Measurements from ENCODE around the gene HSPBP1. TPM values are rescaled to one million over a fixed set of nuclear protein-coding genes. Genes with fewer than 3 reads are reported as not detected.

The HSPBP1 gene
- total RNA-seq, 1 donor from 2014 or later = 46.9 TPM

DNA sequence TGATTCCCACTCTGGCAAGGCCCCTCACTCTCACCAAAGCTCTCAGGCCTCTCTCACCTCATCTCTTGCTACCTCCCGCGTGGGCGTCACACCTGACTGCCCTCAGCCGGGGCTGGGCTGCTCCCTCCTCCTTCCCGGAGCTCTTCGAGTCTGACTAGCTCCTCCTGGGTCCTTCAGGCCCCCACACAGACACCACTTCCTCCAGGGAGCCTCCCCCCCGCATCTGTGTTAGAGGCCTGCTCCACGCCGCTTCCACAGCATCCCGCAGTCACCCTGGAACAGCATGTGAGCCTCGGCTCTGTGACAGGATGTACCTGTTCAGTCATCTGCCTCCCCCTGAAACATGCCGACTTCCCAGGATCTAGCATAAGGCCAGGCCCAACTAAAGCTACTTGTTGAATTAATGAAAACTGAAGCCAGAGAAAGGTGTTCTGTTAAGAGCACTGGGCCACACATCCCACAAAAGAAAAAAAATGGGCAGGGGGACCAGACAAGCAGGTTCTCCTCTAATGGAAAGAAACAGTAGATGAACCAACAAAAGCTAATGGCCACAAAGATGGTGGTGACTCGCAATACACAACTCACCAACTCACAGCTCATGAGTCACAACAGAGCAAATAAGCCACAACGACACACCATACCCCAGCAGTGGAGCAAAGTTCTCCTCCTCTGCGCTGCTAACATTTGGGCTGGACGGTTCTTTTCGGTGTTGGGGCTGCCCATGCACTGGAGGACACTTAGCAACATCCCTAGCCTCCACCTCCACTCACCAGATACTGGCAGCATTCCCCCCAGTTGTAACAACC is 24.1 kb downstream of the HSPBP1 start:
- DNase-seq (ENCODE audit: low read depth) = peak; percentile 50

DNA sequence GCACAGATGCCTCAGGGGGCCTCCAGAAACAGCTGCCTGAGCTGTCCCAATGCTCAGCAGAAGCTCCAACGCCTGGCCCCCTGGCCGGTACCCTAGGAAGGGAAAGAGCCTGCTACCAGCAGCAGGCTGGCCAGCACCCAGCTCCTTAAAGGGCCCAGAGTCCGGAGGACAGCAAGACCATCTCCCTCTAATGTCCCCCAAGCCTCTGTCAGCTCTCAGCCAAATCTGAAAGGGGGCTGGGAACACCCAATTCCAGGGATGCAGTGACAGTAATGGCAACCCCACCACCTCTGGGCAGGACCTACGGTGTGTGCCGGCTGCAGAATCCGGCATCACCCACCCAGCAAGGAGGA is 25.3 kb downstream of the HSPBP1 start:
- no peak for DNase-seq (ENCODE audit: low read depth)

DNA sequence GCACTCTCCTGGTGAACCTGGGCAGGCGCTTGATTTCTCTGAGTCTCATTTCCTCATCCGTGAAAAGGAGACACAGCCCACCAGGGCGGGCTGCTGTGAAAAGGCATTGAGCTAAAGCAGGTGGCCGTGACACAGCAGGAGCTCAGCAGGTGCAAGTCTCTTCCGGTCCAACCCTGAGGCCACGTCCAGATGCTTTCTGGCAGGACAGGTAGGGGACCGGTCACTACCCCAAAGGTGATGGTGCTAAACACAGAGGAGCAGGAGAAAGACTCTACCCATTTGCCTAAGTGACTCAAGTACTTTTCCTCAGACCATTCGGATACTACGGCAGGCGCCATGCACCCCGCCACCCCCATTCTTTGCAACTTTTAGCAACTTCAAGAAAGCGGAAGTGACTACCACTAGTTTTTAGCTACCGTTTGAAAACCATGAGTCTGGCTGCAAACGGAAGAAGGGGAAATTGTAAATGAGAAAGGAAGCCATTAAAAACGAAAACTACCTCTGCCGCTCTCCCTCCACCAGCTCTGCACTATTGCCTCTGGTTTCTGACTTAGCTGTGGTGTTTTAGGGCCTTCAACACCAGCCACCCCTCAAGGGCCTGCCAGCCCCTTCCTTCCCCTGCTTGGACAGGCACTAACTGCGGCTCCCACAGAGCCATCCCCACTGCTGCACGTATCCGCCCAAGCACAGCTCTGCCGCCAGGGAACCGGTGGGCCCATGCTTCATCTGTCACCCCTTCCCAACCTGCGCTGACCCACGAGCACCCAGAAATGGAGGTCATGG is 25.9 kb downstream of the HSPBP1 start:
- DNase-seq (ENCODE audit: low read depth) = no peak

DNA sequence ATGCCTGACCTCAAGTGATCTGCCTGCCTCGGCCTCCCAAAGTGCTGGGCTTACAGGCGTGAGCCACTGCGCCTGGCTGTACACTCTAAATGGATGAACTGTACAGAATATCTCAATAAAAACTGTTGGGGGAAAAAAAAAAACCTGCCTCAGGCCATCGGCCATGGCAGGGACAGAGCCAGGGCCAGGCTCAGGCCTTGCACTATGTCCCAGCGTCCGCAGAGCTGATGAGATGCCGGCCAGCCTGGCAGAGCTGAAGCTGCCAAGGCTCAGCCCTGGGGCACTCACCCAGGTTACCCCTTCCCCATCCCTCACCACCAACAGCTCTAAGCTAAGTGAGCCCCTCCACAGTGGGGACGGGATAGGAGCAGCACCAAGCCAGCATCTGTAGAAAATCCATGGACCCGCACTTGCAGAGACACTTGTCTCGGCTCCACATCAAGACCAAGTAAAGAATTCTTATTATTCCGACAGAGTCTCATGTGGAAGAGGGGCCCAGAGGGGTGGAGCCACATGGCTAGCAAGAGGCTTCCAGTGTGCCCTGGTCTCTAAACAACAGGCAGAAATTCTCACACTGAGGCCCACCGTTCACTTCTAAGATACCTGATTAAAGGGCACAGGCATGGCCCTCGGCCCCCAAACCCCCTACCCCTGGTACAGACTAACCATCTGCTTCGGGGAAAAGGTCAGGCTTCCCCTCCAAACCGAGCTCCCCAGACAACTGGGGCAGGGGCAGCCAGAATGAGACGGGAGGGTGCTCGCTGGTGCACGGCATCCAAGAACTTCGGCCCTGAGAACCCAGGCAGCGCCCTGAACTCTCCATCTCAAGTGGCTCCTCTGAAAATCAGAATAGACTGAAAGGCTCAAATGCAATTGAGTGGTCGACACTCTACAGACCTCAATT is 26.9 kb downstream of the HSPBP1 start:
- no peak for DNase-seq (ENCODE audit: low read depth)

DNA sequence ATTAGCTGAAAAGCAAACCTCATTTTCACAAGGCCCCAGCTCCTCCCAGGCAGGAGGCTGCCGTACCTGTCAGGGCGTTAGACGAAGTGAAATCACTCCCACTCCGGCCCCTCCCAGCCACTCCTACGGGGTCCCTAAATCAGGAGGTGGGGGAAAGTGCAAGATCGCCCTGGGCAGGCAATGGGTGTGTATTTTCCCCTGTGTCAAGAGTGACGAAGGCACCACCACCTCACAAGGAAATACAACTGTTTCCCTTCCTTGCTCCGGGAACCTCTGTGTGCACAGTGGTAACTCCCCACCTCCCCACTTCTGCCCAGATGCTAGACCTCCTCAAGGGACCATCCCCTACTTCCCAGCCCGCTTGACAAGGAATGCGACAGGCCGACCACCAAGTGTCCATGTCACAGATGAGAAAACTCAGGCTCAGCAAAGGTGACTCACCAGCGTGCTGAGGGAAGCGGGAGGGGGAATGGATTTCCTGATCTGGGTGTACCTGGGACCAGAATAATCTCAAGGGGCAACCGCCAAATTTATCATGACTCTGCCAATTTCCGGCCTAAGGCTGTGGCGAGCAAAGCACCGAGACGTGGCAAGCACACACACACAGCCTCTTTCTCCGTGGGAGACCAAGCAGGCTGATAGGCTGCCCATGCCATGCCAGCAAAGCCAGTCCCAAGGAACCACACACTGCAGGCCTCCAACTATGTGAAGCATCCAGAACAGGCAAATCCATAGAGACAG is 28.4 kb downstream of the HSPBP1 start:
- DNase-seq (ENCODE audit: low read depth) = peak; percentile 60

DNA sequence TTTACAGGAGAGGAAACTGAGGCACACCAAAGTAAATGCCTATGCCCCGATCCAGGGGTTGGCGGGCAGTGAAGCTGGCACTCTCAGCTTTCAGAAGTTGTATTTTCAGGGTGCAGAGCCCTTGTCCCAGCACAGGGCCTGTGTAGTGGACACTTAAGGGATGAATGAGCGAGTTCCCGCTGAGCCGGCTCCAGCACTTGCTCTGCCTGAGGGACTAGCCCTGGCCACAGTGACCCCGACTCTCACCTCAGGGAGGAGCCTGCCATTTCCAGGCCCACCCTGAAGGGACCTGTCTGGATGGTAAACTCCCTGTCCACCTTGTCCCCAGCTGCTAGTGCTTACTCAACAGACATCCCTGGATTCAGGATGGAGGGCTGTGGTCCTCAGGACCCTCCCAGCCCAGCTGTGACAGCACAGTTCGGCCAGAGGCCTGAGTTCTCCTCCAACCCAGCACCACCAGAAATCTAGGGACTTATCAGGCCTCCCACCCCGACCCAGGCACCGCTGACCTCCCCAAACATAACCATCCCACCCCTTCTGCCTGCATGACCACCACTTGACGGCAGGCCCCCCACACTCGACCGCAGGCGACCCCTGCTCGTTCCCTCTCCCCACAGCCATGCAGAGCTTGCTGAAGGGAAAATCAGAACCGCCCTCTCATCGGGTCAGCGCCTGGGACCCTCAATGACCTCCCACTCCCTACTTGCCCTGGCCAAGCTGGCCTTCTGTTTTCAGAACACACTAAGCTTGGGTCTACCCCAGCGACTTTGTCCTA is 29.5 kb downstream of the HSPBP1 start:
- DNase-seq (ENCODE audit: low read depth) = no peak

DNA sequence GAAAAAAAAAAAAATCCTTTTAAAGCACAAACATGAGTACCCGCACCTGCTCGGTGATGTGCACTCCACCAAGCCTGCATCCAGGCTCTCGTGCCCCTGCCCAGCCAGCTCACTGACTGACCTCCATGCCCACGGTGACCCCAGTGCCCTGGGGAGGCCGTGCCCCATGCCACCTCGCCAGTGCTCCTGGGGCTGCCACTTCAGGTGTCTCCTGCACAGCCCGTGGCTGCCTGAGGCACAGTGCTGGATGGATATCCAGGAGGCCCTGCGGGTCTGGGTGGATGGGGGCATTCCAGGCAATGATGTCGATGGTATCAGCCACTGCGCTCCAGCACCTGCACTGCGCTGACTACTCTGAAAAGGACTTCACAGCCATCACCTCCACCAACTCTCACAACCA is 30.1 kb downstream of the HSPBP1 start:
- no peak for DNase-seq (ENCODE audit: low read depth)

DNA sequence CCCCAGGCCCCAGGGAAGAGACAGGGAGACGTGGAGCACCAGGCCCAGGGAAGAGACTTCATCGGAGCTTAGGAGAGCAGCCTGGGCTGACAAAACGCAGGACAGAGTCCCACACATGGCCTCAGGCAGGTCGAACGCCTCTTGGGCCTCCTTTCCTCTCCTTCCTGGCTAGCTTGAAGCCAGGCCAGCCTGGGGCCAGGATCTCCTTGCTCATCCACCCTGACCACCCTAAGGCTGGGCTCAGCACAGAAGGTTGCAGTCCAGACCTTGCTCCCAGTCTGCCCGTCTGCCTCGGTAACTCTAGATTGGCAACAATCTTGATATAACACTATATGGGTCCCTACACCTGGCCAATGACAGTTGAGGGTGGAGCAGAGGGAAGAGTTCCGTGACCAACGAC is 31.2 kb downstream of the HSPBP1 start:
- no peak for DNase-seq (ENCODE audit: low read depth)

DNA sequence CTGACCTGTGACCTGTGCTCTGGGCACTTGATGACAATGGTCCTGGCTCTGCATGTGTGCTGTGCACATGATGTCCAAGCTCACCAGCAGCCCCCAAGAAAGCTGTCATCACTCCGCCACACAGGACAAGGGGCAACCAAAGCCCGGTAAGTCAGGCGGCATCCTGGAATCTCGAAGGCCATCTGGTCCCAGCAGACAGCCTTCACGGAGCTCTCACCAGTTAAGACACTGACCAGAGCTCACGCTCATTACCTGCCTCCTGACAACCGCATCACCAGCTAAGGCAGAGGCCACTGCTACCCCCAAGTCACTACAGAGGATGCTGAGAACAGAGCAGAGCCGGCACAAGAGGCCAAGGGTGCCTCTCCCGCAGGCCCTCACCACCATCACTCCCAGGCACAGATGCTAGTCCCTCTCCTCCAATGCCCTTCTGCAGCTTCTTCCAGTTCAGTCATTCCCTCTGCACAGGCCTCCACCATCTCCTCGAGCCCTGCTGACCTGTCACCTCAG is 31.7 kb downstream of the HSPBP1 start:
- no peak for DNase-seq (ENCODE audit: low read depth)

DNA sequence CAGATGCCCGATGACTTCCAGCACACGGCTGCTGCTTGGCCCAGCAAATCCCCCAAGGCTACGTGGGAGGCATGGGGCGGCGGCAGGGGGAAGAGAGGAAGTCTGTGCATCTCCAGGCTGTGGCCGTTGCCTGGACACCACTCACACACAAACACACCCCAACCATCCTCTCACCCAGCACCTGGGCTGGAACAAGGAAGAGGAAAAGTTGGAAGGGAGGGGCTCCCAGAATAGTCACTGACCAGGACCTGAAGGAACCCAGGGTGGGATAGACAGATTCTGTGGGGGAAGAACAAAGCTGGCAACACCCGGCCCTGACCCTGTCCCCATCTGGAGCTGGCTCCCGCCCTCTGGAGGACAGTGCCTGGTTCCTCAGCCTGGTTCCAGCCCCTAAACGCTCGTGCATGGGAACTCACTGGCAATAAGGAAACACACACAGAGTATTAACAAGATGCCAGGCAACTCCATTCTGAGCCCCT is 32.2 kb downstream of the HSPBP1 start:
- DNase-seq (ENCODE audit: low read depth) = peak; percentile 37

DNA sequence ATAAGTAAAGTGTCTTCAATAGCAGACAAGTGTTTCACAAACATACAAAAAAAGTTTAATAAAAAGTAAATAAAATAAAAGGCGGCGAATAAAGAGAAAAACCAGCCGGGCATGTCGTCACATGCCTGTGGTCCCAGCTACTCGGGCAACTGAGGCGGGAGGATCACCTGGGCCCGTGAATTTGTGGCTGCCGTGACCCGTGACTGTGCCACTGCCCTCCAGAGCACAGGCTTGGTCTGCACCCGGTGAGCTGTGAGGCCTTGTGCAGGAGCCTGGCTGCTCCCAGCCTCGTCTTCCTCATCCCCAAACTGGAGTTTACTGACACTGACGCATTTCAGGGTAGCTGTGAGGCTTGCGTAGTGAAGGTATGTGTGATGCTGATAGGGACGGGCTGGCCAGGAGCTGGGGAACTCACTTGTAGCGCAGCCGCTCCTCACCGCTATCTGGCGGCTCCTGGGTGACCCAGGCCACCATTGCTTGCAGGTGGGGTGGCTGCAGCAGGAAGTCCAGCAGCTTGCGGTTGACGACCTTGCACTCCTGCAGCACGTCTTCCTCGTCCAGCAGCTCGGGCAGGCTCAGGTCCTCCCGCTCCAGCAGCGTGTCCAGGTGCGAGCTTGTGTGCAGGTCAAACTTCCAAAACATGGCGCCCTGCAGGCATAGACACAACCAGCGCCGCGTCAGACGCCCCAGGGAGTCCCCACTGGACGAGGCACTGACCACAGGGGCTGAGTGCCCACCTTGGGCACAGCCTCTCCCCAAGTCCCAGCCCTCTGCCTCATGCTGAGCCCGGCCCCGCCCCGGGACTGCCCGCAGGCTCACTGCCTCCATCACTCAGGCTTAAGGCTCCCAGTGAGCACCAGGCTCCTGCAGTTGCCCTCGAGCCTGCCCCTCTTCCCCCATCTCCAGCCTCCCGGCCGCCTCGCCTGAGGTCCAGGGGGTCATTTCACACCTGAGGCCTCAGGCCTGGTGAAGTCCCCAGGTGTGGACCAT is 33.2 kb downstream of the HSPBP1 start:
- DNase-seq (ENCODE audit: low read depth) = no peak

DNA sequence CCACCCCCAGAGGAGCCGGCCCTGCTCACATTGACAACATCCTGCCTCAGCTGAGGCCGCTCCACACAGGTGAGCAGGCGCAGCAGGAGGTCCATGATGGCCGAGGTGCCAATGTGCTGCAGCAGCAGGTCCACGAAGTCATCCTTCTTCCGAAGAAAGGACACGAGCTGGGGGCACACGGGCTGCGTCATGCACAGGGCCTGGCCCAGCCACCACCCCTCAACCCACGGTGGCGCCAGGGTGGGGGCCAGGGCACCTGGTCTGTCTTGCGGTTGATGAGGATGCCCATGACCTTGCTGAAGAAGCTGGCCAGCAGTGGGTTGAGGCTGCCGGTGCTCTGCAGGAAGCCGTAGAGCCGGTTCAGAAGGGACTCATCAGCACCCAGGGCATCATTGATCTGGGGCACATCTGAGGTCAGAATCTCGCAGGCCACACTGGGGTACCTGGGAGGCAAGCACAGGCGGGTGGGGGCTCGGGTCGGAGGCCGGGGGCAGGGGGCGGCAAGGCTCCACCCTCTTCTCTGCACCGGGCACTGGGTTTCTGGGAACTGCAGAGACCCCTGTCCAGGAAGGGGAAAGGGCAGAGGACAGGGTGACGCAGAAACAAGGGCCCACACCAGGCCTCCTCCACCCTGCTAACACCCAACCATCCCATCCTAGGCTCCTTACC is 34.5 kb downstream of the HSPBP1 start:
- no peak for DNase-seq (ENCODE audit: low read depth)

DNA sequence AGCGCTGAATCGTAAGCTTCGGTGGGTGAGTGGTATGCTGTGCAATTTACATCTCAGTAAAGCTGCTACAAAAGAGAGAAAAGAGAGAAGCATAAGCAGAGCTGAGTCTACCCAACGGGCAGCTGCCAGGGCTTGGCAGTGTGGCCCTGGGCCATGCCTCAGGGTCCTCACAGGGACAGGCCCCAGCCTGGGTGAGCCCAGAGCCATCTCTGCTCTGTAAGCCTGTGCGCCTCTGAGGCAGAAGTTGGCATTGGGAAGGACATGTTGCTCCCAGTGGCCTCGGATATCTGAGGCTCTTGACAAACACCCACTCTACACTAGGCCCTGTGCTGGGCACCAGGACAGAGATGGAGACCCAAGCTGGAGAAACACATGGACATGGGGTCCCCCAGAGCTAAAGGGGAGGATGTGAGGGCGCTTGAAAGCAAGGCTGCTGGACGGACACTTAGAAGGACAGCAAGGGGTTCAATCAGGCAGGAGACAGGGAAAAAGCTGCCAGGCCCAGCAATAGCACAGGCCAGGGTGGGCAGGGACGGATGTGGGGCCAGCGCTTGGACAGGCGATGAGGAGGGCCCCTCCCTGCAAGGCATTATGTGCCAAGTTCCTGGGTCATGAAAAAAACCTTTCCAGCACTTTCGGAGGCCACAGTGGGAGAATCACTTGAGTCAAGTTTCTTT is 35.8 kb downstream of the HSPBP1 start:
- DNase-seq (ENCODE audit: low read depth) = no peak

DNA sequence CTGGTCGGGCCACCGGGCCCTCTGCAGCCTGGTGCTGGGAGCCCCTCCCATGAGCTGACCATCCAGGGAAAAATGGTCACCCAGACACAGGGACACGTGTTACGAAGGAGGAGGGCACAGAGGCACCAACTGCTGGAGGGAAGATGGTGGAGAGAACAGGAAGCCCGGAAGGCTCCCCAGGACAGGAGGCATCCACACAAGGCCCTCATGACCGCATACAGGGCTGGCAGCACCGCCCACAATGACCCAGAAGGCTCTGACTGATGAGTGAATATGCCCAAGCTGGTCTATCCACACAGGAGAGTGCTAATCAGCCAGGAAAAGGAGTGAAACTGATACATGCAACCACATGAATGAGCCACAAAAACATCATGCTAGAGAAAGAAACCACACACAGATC is 37.4 kb downstream of the HSPBP1 start:
- no peak for DNase-seq (ENCODE audit: low read depth)

DNA sequence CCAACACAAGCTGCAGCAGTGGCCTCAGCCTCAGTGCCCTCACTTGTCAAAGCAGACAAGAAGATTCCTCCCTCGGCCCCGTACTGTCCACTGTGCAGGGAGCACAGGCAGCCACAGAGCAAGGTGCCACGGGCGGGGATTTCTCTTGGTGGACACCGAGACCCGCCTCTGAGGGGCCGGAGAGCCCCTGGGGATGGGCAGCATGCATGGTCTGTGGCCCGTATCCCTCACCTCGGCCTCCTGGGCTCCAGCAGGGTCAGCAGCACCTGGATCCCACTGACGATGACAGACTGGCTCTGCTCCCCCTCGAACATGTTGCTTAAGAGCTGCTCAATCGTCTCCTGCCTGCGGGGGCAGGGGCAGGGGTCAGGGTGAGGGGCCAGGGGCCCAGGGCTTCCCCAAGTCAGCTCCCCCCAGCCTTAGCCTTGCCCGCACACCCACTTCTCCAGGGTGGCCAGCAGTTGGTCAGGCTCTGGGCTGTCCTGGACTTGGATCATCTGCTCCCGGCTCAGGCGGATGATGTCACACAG is 37.9 kb downstream of the HSPBP1 start:
- DNase-seq (ENCODE audit: low read depth) = no peak

DNA sequence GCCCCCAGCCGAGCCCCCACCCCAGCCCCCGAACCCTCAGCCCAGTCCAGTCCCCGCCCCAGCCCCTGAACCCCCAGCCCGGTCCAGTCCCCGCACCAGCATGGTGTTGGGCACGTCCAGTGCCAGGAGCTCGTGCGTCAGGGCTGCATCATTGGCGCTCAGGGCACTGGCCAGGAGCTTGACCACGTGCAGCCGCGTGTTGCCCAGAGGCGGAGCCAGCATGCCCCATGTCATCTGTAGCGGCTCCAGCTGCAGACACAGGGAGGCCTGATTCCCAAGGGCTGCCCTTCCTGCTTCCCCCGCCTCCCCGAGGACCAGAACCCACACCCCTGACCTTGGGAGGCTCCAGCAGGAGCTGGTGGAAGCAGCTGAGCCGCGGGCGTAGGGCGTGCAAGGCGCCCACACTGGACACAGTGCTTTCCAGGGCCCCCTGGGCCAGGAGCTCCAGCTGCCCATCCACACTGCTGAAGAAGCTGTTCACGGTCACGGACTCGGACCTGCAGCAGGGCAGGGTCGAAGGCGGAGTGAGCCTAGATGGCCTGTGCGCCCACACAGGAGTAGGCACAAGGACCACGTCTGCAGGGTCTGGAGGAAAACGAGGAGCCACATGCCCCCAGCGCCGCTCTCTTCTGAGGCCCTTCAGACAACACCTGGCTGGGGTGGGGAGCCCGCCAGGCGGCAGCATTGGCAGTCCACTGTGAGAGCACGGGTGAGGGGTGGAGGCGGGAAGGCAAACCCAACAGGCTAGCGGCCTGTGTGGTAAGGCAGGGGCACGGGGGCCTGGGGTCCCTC is 38.6 kb downstream of the HSPBP1 start:
- no peak for DNase-seq (ENCODE audit: low read depth)

DNA sequence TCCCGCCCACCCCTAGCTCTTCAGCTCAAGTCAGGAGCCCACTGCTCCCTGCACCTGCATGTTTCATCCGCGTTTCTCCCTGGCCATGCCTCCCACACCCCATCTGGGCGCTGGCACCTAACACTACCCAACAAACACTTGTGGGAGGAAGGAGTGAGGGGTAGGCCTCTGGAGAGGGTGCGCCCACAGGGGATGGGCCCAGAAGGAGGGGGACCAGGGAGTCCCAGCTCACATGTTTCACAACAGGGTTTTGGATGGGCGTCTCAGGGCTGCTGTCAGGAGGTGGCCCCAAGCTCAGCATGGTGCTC is 39.2 kb downstream of the HSPBP1 start:
- no peak for DNase-seq (ENCODE audit: low read depth)

All from renal cortical epithelial cell (primary cell).